ENCODE results near the gene ESR2.
"Not testable (repeated sequence)": the region's sequence is repeated elsewhere in the genome, so short reads cannot be mapped to it uniquely, and the experiment has no call there.

The ESR2 gene

GRCh38 chr14:64040044-64040443, 254.1 kb downstream of the ESR2 start:
- no peak for DNase-seq (ENCODE audit: low spot score)

GRCh38 chr14:64038841-64039542, 255.2 kb downstream of the ESR2 start:
- no peak for DNase-seq (ENCODE audit: low spot score)

GRCh38 chr14:64037869-64038745, 256.1 kb downstream of the ESR2 start:
- not testable (repeated sequence) for DNase-seq (ENCODE audit: low spot score)

- DNase-seq (ENCODE audit: low spot score): no peak
Measured at GRCh38 chr14:64035143-64035542, 259.0 kb downstream of the ESR2 start.

Small RNA genes within 50 kb of the gene (small RNA-seq; reads per million reads assigned to genes)
- gene MIR548H1: 0 reads per million in 2 experiments
